Stimulated activated CD8-positive, alpha-beta memory T cell treated with anti-CD3 and anti-CD28 coated beads, Interleukin-12 subunit alpha, Interleukin-12 subunit beta, amount 100 ng/mL, for 24 hours (primary cell): ENCODE results near the gene PPP2R5D.
"Not testable (repeated sequence)": the region's sequence is repeated elsewhere in the genome, so short reads cannot be mapped to it uniquely, and the experiment has no call there.

Experiments
- DNase-seq: peaks from one replicate; pipeline ENCODE4 v3.0.0-alpha.2; 2020; ENCODE audit errors: extremely low read depth

Gene PPP2R5D

GRCh38 chr6:42984001-42984923 lies at the start of gene PPP2R5D:
Gene PPP2R5D (plus strand): TSS chr6:42984570. CDS start chr6:42984678, 108 bp downstream.
- DNase-seq, result peak; percentile 89

DNA sequence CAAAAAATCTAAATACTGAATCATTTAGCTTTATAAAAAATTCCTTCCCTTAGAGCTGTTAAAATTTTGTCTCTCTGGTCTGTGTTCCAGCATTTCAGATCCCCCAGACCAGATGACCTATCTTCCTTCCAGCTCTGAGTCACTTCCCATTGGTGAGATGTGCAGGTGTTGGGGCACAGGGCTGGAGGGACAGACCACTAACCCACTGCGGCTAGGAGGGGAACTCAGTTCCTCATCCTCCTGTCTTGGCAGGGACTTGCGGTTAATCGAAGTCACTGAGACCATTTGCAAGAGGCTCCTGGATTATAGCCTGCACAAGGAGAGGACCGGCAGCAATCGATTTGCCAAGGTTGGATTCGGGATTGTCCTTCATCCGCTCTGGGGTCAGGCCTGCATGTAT lies 49.0 kb upstream of the PPP2R5D start:
- DNase-seq, result no peak

DNA sequence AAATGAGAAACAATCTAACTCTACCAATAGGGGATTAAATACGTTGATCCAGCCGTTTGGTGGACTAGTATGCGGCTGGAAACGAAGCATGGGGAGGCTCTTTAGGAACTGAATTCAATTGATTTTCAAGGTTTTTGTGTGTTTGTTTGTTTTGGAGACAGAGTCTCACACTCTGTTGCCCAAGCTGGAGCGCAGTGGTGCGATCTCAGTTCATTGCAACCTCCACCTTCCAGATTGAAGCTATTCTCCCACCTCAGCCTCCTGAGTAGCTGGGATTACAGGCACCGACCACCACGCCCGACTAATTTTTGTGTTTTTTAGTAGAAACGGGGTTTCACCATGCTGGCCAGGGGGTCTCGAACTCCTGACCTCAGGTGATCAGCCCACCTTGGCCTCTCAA lies 48.0 kb upstream of the PPP2R5D start:
- DNase-seq, result no peak

GRCh38 chr6:42937548-42938427 lies 46.6 kb upstream of the PPP2R5D start:
- DNase-seq, result no peak

DNA sequence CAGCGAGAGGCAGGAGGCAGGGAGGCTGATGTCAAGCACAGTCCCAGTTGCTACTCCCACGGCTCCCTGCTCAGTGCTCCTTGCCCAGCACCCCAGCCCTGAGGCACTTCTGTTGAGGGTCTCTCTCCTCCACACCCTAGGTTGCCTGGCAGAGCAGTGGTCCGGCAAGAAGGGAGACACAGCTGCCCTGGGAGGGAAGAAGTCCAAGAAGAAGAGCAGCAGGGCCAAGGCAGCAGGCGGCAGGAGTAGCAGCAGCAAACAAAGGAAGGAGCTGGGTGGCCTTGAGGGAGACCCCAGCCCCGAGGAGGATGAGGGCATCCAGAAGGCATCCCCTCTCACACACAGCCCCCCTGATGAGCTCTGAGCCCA lies 46.0 kb upstream of the PPP2R5D start:
- no peak for DNase-seq

DNA sequence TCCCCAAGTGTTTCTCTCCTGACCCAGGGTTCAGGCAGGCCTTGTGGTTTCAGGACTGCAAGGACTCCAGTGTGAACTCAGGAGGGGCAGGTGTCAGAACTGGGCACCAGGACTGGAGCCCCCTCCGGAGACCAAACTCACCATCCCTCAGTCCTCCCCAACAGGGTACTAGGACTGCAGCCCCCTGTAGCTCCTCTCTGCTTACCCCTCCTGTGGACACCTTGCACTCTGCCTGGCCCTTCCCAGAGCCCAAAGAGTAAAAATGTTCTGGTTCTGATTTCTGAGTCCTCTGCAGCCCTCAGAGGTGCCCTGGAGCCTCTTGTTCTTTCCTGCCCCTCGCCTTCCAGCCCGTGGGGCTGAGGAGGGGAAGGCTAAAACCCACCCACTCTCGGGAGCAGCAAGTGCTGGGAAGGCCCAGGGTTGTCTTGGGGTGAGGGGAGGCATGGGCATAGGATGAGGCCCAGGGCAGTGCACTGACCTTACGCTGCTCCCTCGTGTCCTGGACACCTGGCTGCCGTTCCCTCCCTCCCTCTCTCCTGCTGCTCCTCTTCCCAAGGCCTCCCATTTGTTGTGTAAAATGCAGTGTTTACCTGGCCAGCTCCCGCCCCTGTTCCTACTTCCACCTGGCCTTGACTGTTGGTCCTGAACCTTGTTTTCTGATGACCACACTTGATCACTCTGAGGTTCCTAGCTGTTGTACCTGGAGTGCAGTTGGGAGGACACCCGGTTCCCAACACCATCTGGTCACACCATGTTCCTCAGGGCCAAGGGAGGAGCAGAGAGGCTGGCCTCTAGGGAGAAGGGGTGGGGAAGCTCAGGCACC lies 45.2 kb upstream of the PPP2R5D start:
- no peak for DNase-seq

- no peak for DNase-seq
Measured at GRCh38 chr6:42939810-42940167, 44.6 kb upstream of the PPP2R5D start.

GRCh38 chr6:42940493-42941045 lies 43.8 kb upstream of the PPP2R5D start:
- no peak for DNase-seq

GRCh38 chr6:42941356-42941755 lies 43.0 kb upstream of the PPP2R5D start:
- DNase-seq, result not testable (repeated sequence)

DNA sequence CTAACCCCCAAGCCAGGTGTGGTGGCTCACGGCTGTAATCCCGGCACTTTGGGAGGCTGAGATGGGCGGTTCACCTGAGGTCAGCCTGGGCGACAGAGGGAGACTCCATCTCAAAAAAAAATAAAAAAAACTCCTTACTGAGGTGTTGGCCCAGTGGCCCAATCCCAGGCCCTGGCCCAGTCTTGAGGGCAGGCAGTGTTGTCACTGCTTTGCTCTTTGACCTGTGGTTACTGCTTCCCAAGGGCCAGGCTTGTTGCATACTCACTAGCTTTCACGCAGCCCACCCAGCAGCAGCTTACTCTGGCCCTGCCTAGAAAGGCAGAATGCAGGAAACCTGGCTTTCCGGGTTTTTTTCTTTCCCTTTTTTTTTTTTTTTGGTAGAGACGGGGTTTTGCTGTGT lies 41.9 kb upstream of the PPP2R5D start:
- no peak for DNase-seq

DNA sequence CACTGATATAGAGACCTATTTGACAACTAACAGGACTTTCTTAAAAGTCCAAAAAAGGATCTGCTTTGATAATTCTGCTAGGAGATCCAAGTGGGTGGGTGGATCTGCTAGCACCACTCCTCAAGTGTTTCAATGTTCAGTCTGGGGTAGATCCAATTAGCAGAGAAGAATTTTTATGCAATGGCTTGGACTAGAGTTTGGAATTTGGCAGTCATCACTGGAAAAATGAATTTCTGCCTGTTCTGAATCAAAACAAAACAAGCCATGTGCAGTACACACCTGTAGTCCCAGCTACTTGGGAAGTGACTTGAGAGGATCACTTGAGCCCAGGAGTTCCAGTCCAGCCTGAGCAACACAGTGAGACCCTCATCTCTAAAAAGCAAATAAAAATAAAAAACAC lies 36.4 kb upstream of the PPP2R5D start:
- no peak for DNase-seq

GRCh38 chr6:42952389-42952788 lies 32.0 kb upstream of the PPP2R5D start:
- DNase-seq, result no peak

- not testable (repeated sequence) for DNase-seq
Measured at GRCh38 chr6:42954405-42954804, 30.0 kb upstream of the PPP2R5D start.

- no peak for DNase-seq
Measured at GRCh38 chr6:42958125-42958524, 26.2 kb upstream of the PPP2R5D start.

GRCh38 chr6:42959917-42960242 lies 24.5 kb upstream of the PPP2R5D start:
- no peak for DNase-seq

DNA sequence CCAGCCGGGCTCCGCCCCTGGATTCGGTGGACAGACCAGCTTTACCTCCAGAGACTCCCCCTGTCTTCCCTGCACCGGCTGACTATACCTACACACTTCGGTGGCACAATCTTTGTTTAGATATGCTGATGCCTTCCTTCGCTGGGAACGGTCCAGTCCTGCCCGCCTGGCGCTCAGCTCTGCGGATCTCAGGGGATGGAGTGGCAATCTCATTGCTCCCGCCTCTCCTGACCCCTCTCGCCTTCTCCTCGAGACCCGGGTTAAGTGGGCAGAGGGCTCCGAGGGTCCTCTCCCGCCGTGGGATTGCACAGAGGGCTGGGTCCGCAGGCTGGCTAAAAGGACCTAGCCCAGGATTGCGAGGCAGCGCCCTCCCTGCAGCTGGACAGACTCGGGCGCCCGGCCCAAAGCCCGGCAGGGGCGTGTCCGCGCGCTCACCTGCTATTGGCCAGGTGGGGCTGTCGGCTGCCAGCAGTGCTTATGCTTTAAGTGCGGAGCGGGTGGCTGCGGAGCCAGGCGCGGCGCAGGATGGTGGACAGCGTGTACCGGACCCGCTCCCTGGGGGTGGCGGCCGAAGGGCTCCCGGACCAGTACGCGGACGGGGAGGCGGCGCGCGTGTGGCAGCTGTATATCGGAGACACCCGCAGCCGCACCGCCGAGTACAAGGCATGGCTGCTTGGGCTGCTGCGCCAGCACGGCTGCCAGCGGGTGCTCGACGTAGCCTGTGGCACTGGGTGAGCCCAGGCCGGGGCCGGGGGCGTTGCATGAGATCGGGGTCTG lies 23.9 kb upstream of the PPP2R5D start, which contains the start of gene GNMT:
Gene GNMT (plus strand): TSS at position 512 of the 777 bp plus-strand sequence. CDS start 14 bp downstream, at position 526.
- no peak for DNase-seq

DNA sequence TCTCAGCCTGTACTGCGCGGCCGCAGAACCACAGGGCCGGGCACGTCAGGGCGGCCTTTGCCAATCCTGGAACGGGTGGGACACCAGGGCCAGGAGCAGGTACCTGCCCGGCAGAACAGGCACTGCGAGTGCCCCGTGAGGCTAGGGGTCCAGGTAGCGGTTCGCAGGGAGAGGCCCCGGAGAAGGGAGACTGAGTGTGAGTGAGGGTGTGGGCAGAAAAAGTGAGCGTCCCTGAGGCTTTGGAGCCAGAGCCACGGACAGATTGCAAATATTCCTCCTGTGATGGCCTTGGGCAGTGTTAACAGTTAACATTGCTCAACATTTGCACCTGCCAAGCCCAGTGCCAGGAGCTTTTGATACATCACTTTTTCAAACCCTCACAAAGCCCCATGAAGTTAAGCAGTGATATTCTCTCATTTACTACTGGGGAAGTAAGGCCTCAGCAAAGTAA lies 23.3 kb upstream of the PPP2R5D start:
- no peak for DNase-seq

- no peak for DNase-seq
Measured at GRCh38 chr6:42962096-42962495, 22.3 kb upstream of the PPP2R5D start.

- no peak for DNase-seq
Measured at GRCh38 chr6:42962502-42963178, 21.7 kb upstream of the PPP2R5D start.
